Trophoblast cell (in vitro differentiated cells and primary cell): ENCODE measurements around the gene GIGYF2.

Source experiments
- DNase-seq, 2 donors: peaks; one replicate each; pipeline ENCODE4 v3.0.0-alpha.2; 2016
- H2AFZ ChIP-seq: 2 replicates; pipeline ENCODE4 v1.6.1; 2013; ENCODE audit warnings: low read length, moderate library complexity, mild to moderate bottlenecking; ENCODE audit not compliant: insufficient read depth, poor library complexity
- H2AK5ac ChIP-seq: 2 replicates; pipeline ENCODE4 v1.6.1; 2013; ENCODE audit warnings: mild to moderate bottlenecking, low read length
- H2BK120ac ChIP-seq: 2 replicates; pipeline ENCODE4 v1.6.1; 2013; ENCODE audit warnings: low read length, mild to moderate bottlenecking, moderate library complexity; ENCODE audit not compliant: insufficient read depth, poor library complexity
- H2BK12ac ChIP-seq: 2 replicates; pipeline ENCODE4 v1.6.1; 2013; ENCODE audit warnings: mild to moderate bottlenecking, low read length, moderate library complexity
- H2BK5ac ChIP-seq: 2 replicates; pipeline ENCODE4 v1.6.1; 2013; ENCODE audit warnings: low read length, low read depth, moderate library complexity, mild to moderate bottlenecking; ENCODE audit not compliant: poor library complexity
- H3K14ac ChIP-seq: 2 replicates; pipeline ENCODE4 v1.6.1; 2013; ENCODE audit warnings: mild to moderate bottlenecking, low read length
- H3K18ac ChIP-seq: 2 replicates; pipeline ENCODE4 v1.6.1; 2013; ENCODE audit warnings: mild to moderate bottlenecking, low read length
- H3K23ac ChIP-seq: 2 replicates; pipeline ENCODE4 v1.6.1; 2013; ENCODE audit warnings: low read length
- H3K27ac ChIP-seq: 2 replicates; pipeline ENCODE4 v1.5.1; 2013; ENCODE audit warnings: low read depth, mild to moderate bottlenecking, inconsistent platforms, low read length, moderate library complexity
- H3K27me3 ChIP-seq: 2 replicates; pipeline ENCODE4 v1.6.1; 2013; ENCODE audit warnings: inconsistent platforms, mild to moderate bottlenecking, low read length, moderate library complexity; ENCODE audit not compliant: insufficient read depth
- H3K36me3 ChIP-seq, 2 experiments: 1 replicate in 1 of 2; 2 replicates in 1 of 2; pipeline ENCODE4 v1.6.1; 2013; ENCODE audit warnings: low read length in 2 of 2, mild to moderate bottlenecking in 2 of 2, moderate library complexity in 1 of 2; ENCODE audit not compliant: insufficient read depth in 2 of 2, control insufficient read depth in 1 of 2
- H3K4ac ChIP-seq: 2 replicates; pipeline ENCODE4 v1.6.1; 2013; ENCODE audit warnings: low read depth, mild to moderate bottlenecking, low read length, moderate library complexity
- H3K4me1 ChIP-seq, 2 experiments: 1 replicate in 1 of 2; 2 replicates in 1 of 2; pipeline ENCODE4 v1.6.1; 2013; ENCODE audit warnings: low read length in 2 of 2, mild to moderate bottlenecking in 2 of 2, moderate library complexity in 1 of 2; ENCODE audit not compliant: insufficient read depth in 2 of 2, control insufficient read depth in 1 of 2
- H3K4me2 ChIP-seq: 2 replicates; pipeline ENCODE4 v1.6.1; 2013; ENCODE audit warnings: inconsistent platforms, mild to moderate bottlenecking, low read length, moderate library complexity
- H3K4me3 ChIP-seq: 2 replicates; pipeline ENCODE4 v1.5.1; 2013; ENCODE audit warnings: mild to moderate bottlenecking, low read depth, low read length, inconsistent platforms
- H3K79me1 ChIP-seq: one replicate; pipeline ENCODE4 v1.6.1; 2013; ENCODE audit warnings: low read length
- H3K79me2 ChIP-seq: 2 replicates; pipeline ENCODE4 v1.6.1; 2013; ENCODE audit warnings: low read length, mild to moderate bottlenecking; ENCODE audit not compliant: control insufficient read depth, insufficient read depth, poor library complexity
- H3K9ac ChIP-seq: 2 replicates; pipeline ENCODE4 v1.6.1; 2013; ENCODE audit warnings: mild to moderate bottlenecking, low read length
- H3K9me3 ChIP-seq: 2 replicates; pipeline ENCODE4 v1.6.1; 2013; ENCODE audit warnings: low read depth, mild to moderate bottlenecking, control low read depth, inconsistent platforms, low read length; ENCODE audit not compliant: insufficient read depth
- H4K12ac ChIP-seq: 2 replicates; pipeline ENCODE4 v1.6.1; 2013; ENCODE audit warnings: low read depth, mild to moderate bottlenecking, low read length, moderate library complexity
- H4K8ac ChIP-seq: 2 replicates; pipeline ENCODE4 v1.6.1; 2013; ENCODE audit warnings: low read depth, mild to moderate bottlenecking, low read length, moderate library complexity
- H4K91ac ChIP-seq: one replicate; pipeline ENCODE4 v1.6.1; 2013; ENCODE audit warnings: low read depth, mild to moderate bottlenecking, low read length, moderate library complexity
- WGBS: extraction: QIAGEN DNeasy Blood & Tissue Kit; methylation state at CpG from one replicate; pipeline ENCODE4 v1.1.7; 2013; ENCODE audit warnings: missing lambda C conversion rate; ENCODE audit not compliant: insufficient read length, insufficient coverage; ENCODE audit errors: extremely low coverage; 5-methylcytosine and 5-hydroxymethylcytosine counted together

The GIGYF2 gene

DNA sequence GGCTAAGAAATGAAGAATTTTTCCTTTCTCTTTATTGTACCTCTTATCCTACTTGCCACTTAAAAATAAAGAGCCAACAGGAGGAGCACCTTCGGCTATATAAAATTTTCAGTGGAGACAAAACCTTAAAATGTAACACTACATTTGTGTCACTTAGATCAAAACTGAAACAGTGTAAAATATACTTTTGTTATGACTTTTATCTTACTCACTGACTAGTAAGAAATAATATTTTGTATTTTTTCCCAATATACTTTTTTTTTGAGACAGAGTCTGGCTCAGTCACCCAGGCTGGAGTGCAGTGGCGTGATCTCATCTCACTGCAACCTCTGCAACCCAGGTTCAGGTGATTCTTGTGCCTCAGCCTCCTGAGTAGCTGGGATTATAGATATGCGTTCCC is 50.9 kb downstream of the GIGYF2 start:
- H3K79me1 ChIP-seq: no peaks in the 10 kb centered on the region
- H3K4me1 ChIP-seq: no peaks in the 10 kb centered on the region
- H2BK12ac ChIP-seq: no peak overlapping the region
- H3K27ac ChIP-seq: no peak overlapping the region
- no peak overlapping the region for H2BK120ac ChIP-seq
- H2AFZ ChIP-seq: no peak overlapping the region
- no peaks in the 10 kb centered on the region for H3K9me3 ChIP-seq
- H3K9ac ChIP-seq: no peak overlapping the region
- H3K4me3 ChIP-seq: no peak overlapping the region
- no peak overlapping the region for H3K4me2 ChIP-seq
- H3K18ac ChIP-seq: no peak overlapping the region
- DNase-seq: no peak
- no peaks in the 10 kb centered on the region for H3K27me3 ChIP-seq
- H3K23ac ChIP-seq: no peak overlapping the region
- WGBS: no CpG with 5 or more reads among the region's 3 CpGs
- no peak overlapping the region for H2BK5ac ChIP-seq
- no peak overlapping the region for H2AK5ac ChIP-seq
- H3K14ac ChIP-seq: no peak overlapping the region
- no peaks in the 10 kb centered on the region for H3K79me2 ChIP-seq
- no peak overlapping the region for H4K8ac ChIP-seq
- no peak overlapping the region for H4K91ac ChIP-seq
- no peak overlapping the region for H4K12ac ChIP-seq
- peaks cover 6 to 11% of the 10 kb centered on the region in 2 experiments for H3K36me3 ChIP-seq
- H3K4ac ChIP-seq: no peak overlapping the region

DNA sequence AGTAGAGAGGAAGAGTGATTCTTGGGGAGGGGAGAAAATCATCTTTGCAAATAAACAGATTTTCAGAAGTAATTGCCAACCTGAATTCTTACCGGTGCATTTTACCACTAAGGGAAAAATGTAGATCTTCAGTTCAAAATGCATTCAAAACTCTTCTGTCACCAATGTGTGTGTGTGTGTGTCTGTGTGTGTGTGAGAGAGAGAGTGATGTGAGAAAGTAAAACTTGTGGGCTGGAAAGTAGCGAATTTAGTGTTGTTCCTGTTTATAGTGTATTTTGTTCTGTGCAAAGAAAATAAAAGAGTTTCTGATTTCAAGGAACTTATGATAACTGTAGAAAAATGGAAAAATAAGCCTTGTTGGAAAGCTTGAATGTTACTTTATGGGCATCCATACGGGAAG is 52.2 kb downstream of the GIGYF2 start:
- H3K4me1 ChIP-seq: no peaks in the 10 kb centered on the region

DNA sequence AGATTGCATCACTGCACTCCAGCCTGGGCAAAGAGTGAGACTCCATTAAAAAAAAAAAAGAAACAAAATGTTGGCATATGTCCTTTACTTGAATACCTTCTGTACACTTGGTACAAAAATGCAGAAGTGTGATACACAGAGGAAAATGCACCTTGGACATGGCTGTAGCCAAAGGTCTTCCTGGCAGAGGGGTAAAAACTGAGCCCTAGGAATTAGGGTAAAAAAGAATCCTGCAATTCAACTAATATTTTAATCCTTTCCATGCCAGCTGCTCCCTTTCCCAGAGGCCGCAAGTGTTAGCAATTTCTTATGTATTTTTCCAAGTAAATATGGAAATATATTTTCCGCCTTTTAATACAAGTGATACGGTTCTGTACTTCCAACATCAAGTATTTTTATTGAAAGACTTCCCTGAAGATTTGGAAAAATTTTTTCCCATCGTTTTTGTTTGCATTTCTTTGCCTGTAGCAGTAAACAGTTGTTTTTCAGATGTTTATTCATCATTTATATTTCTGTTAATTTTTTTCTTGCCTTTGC is 53.1 kb downstream of the GIGYF2 start:
- no peak overlapping the region for H3K9ac ChIP-seq
- H3K4ac ChIP-seq: no peak overlapping the region
- no peaks in the 10 kb centered on the region for H3K79me1 ChIP-seq
- H3K18ac ChIP-seq: no peak overlapping the region
- no peaks in the 10 kb centered on the region for H3K27me3 ChIP-seq
- no peak overlapping the region for H4K12ac ChIP-seq
- H4K8ac ChIP-seq: no peak overlapping the region
- no CpG with 5 or more reads among the region's 4 CpGs for WGBS
- H3K79me2 ChIP-seq: no peaks in the 10 kb centered on the region
- no peak overlapping the region for H3K14ac ChIP-seq
- H4K91ac ChIP-seq: no peak overlapping the region
- no peaks in the 10 kb centered on the region for H3K4me1 ChIP-seq
- no peak overlapping the region for H3K4me3 ChIP-seq
- peaks cover 11% of the 10 kb centered on the region in 2 experiments for H3K36me3 ChIP-seq
- no peak for DNase-seq
- H3K4me2 ChIP-seq: no peak overlapping the region
- H2AK5ac ChIP-seq: no peak overlapping the region
- H2BK5ac ChIP-seq: no peak overlapping the region
- H3K23ac ChIP-seq: no peak overlapping the region
- H2BK12ac ChIP-seq: no peak overlapping the region
- H2AFZ ChIP-seq: no peak overlapping the region
- no peaks in the 10 kb centered on the region for H3K9me3 ChIP-seq
- no peak overlapping the region for H2BK120ac ChIP-seq
- H3K27ac ChIP-seq: no peak overlapping the region

More for the DNA sequence above, 52.2 kb downstream of the GIGYF2 start:
- Histone ChIP-seq H3K4me3 (no peak overlapping the region), H2AK5ac (no peak overlapping the region), H4K12ac (no peak overlapping the region), H4K8ac (no peak overlapping the region), H3K18ac (no peak overlapping the region), H2AFZ (no peak overlapping the region), H4K91ac (no peak overlapping the region), H2BK12ac (no peak overlapping the region), H2BK5ac (no peak overlapping the region), H3K27me3 (no peaks in the 10 kb centered on the region), H2BK120ac (no peak overlapping the region), H3K36me3 (peaks cover 9 to 11% of the 10 kb centered on the region in 2 experiments), H3K4me2 (no peak overlapping the region), H3K79me2 (no peaks in the 10 kb centered on the region), H3K9ac (no peak overlapping the region), H3K23ac (no peak overlapping the region), H3K27ac (no peak overlapping the region), H3K79me1 (no peaks in the 10 kb centered on the region), H3K9me3 (no peaks in the 10 kb centered on the region), H3K4ac (no peak overlapping the region), H3K14ac (no peak overlapping the region)
- DNase-seq: no peak
- WGBS: 100% methylated on average over 1 of the region's 3 CpGs

DNA sequence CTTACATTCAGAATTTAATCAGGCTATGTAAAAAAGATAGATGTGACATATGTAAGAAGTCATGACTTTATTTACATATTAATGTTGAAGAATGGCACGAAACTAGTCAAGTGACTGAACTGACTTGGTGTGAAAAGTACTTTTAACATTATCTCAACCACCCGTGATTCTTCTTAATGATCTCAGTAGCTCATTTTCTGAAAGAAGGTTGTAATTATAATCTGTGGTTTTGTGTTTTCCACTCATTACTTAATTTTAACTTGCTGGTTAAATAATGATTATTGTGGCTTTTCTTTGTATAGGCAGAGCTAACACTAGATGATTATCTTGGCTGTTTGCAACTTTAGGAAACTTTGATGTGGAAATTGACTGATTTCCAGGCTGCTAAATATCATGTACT is 60.8 kb downstream of the GIGYF2 start:
- no peaks in the 10 kb centered on the region for H3K4me1 ChIP-seq
- no peak overlapping the region for H2BK12ac ChIP-seq
- H3K4me3 ChIP-seq: no peak overlapping the region
- H3K79me2 ChIP-seq: no peaks in the 10 kb centered on the region
- no peak overlapping the region for H3K27ac ChIP-seq
- H3K23ac ChIP-seq: no peak overlapping the region
- H3K9me3 ChIP-seq: no peaks in the 10 kb centered on the region
- H2BK120ac ChIP-seq: no peak overlapping the region
- no peak overlapping the region for H2AK5ac ChIP-seq
- no peak overlapping the region for H3K18ac ChIP-seq
- H2AFZ ChIP-seq: no peak overlapping the region
- no peaks in the 10 kb centered on the region for H3K27me3 ChIP-seq
- no peak overlapping the region for H4K12ac ChIP-seq
- no CpG with 5 or more reads among the region's 2 CpGs for WGBS
- H3K14ac ChIP-seq: no peak overlapping the region
- H4K8ac ChIP-seq: no peak overlapping the region
- peaks cover 9 to 17% of the 10 kb centered on the region in 2 experiments for H3K36me3 ChIP-seq
- no peak overlapping the region for H3K4me2 ChIP-seq
- no peak overlapping the region for H3K4ac ChIP-seq
- no peak for DNase-seq
- no peak overlapping the region for H2BK5ac ChIP-seq
- H4K91ac ChIP-seq: no peak overlapping the region
- no peak overlapping the region for H3K9ac ChIP-seq
- H3K79me1 ChIP-seq: no peaks in the 10 kb centered on the region
